Kasumi-1 (cell line): ENCODE data around the gene RAI14.

ENCODE experiments used
- DNase-seq, 2 experiments: peaks; one replicate each; lab custom pipeline; 2025; lab: John Stamatoyannopoulos, UW

RAI14 gene

GRCh38 chr5:34677428-34677827, 21.3 kb downstream of the RAI14 start:
- DNase-seq = no peak

GRCh38 chr5:34680896-34681295, 24.8 kb downstream of the RAI14 start:
- DNase-seq = no peak

- DNase-seq = no peak
Measured at GRCh38 chr5:34682926-34683623, 26.9 kb downstream of the RAI14 start.

- no peak for DNase-seq
Measured at GRCh38 chr5:34684281-34684979, 28.3 kb downstream of the RAI14 start.

- DNase-seq = no peak
Measured at GRCh38 chr5:34684980-34685352, 28.8 kb downstream of the RAI14 start.

GRCh38 chr5:34685485-34686165, 29.5 kb downstream of the RAI14 start:
- DNase-seq = no peak

GRCh38 chr5:34686762-34687268, 30.7 kb downstream of the RAI14 start:
- peak; percentile 1 to 5 for DNase-seq

GRCh38 chr5:34687269-34688011, 31.3 kb downstream of the RAI14 start:
- no peak for DNase-seq

GRCh38 chr5:34688015-34688810, 32.1 kb downstream of the RAI14 start:
- DNase-seq = no peak

GRCh38 chr5:34690301-34690700, 34.2 kb downstream of the RAI14 start:
- DNase-seq = no peak

GRCh38 chr5:34690898-34691297, 34.8 kb downstream of the RAI14 start:
- no peak for DNase-seq

GRCh38 chr5:34691326-34691725, 35.2 kb downstream of the RAI14 start:
- DNase-seq = no peak

- DNase-seq = no peak
Measured at GRCh38 chr5:34692786-34693185, 36.7 kb downstream of the RAI14 start.

- no peak for DNase-seq
Measured at GRCh38 chr5:34694012-34694411, 37.9 kb downstream of the RAI14 start.

- DNase-seq = no peak
Measured at GRCh38 chr5:34694685-34695084, 38.6 kb downstream of the RAI14 start.

GRCh38 chr5:34695275-34696027, 39.3 kb downstream of the RAI14 start:
- peak in 1 of 2 experiments; percentile 23 for DNase-seq

- DNase-seq = no peak
Measured at GRCh38 chr5:34697308-34698108, 41.4 kb downstream of the RAI14 start.

- no peak for DNase-seq
Measured at GRCh38 chr5:34698109-34698419, 41.9 kb downstream of the RAI14 start.

- no peak for DNase-seq
Measured at GRCh38 chr5:34698754-34699153, 42.6 kb downstream of the RAI14 start.
